ENCODE results near the gene KHDC1L. TPM values are rescaled to one million over a fixed set of nuclear protein-coding genes. Genes with fewer than 3 reads are reported as not detected.

Gene KHDC1L
- total and polyA plus RNA-seq, 3 donors from 2014 or later, result 3.5 to 7.9 (median 4.5) TPM

- intact Hi-C loops (cut with DNase I; ENCODE audit: low total_unique reads), result no loop called here
- DNase-seq, result no peak
- TF ChIP-seq POLR2A (IDR thresholded peaks at IDR 0.05) (no peak), CTCF (IDR thresholded peaks at IDR 0.05) (no peak)
- Histone ChIP-seq H3K27ac (no peak overlapping the region), H3K27me3 (no peaks in the 10 kb centered on the region), H3K36me3 (ENCODE audit: low read depth, missing control alignments) (no peaks in the 10 kb centered on the region), H3K9me3 (no peaks in the 10 kb centered on the region), H3K4me3 (no peak overlapping the region), H3K4me1 (no peaks in the 10 kb centered on the region)
- WGBS, 2 donors, result 88 to 92% methylated on average over 4 of the region's 4 CpGs
Observed at GRCh38 chr6:73174646-73175045, 50.6 kb downstream of the KHDC1L start.

Other genes starting within 250 kb of the KHDC1L start
- gene KHDC1, start 37.7 kb upstream of the KHDC1L start, total RNA-seq, result 1 to 10 TPM; 4.8 to 6.6 TPM
- 8.5 TPM for gene KHDC1, start 37.7 kb upstream of the KHDC1L start, polyA plus RNA-seq (ENCODE audit: insufficient read depth, low read depth, low replicate concordance)
- gene DPPA5, start 128.8 kb upstream of the KHDC1L start, total RNA-seq, result 1 to 10 TPM in 1 of 2 donors, under 1 TPM in 1; 0.94 to 2.3 TPM
- gene DPPA5, start 128.8 kb upstream of the KHDC1L start, polyA plus RNA-seq (ENCODE audit: insufficient read depth, low read depth, low replicate concordance), result 1.7 TPM
- gene KHDC3L, start 137.2 kb upstream of the KHDC1L start, total RNA-seq, result under 1 TPM in 1 of 2 donors, not detected in 1; 0.47 TPM
- gene KHDC3L, start 137.2 kb upstream of the KHDC1L start, polyA plus RNA-seq (ENCODE audit: insufficient read depth, low read depth, low replicate concordance), result not detected
- 10 to 100 TPM; 14.1 to 26.9 TPM for gene OOEP, start 144.4 kb upstream of the KHDC1L start, total RNA-seq
- 24.8 TPM for gene OOEP, start 144.4 kb upstream of the KHDC1L start, polyA plus RNA-seq (ENCODE audit: insufficient read depth, low read depth, low replicate concordance)
- 10 to 100 TPM; 20.1 to 26.0 TPM for gene DDX43, start 169.3 kb upstream of the KHDC1L start, total RNA-seq
- gene DDX43, start 169.3 kb upstream of the KHDC1L start, polyA plus RNA-seq (ENCODE audit: insufficient read depth, low read depth, low replicate concordance), result 24.5 TPM
- gene CGAS, start 226.8 kb upstream of the KHDC1L start, total RNA-seq, result 1 to 10 TPM; 1.9 to 2.4 TPM
- gene CGAS, start 226.8 kb upstream of the KHDC1L start, polyA plus RNA-seq (ENCODE audit: insufficient read depth, low read depth, low replicate concordance), result 0.58 TPM
- gene MTO1, start 236.2 kb upstream of the KHDC1L start, total RNA-seq, result 10 to 100 TPM; 35.4 to 37.0 TPM
- gene MTO1, start 236.2 kb upstream of the KHDC1L start, polyA plus RNA-seq (ENCODE audit: insufficient read depth, low read depth, low replicate concordance), result 52.0 TPM